ENCODE data around the gene FGF4.

Gene FGF4

GRCh38 chr11:69815973-69816372 is 40.8 kb upstream of the FGF4 start:
- Histone ChIP-seq H3K27me3 (ENCODE audit: control insufficient read depth, insufficient read depth, low read length) (peaks cover 69% of the 10 kb centered on the region), H3K36me3 (ENCODE audit: control insufficient read depth, insufficient read depth, low read length) (no peaks in the 10 kb centered on the region), H3K9me3 (ENCODE audit: control insufficient read depth, insufficient read depth, low read length) (no peaks in the 10 kb centered on the region), H3K4me3 (ENCODE audit: low read depth, low read length) (no peak overlapping the region), H3K9ac (ENCODE audit: low read depth, low read length) (no peak overlapping the region), H3K4me1 (ENCODE audit: control insufficient read depth, insufficient read depth, low read length) (no peaks in the 10 kb centered on the region)

DNA sequence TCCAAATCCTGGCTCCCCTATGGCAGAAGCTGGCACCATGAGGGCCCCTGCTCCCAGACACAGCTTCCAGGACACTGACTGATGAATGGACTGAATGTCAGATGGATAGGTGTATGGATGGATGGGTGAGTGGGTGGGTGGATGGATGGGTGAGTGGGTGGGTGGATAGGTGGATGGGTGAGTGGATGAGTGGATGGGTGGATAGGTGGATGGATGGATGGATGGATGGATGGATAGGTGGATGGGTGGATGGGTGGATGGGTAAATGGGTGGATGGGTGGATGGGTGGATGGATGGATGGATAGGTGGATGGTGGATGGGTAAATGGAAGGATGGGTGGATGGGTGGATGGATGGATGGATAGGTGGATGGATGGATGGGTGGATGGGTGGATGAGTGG is 39.8 kb upstream of the FGF4 start:
- Histone ChIP-seq H3K9me3 (ENCODE audit: control insufficient read depth, insufficient read depth, low read length) (no peaks in the 10 kb centered on the region), H3K36me3 (ENCODE audit: control insufficient read depth, insufficient read depth, low read length) (no peaks in the 10 kb centered on the region), H3K4me3 (ENCODE audit: low read depth, low read length) (no peak overlapping the region), H3K9ac (ENCODE audit: low read depth, low read length) (no peak overlapping the region), H3K4me1 (ENCODE audit: control insufficient read depth, insufficient read depth, low read length) (no peaks in the 10 kb centered on the region), H3K27me3 (ENCODE audit: control insufficient read depth, insufficient read depth, low read length) (peaks cover 59% of the 10 kb centered on the region)

DNA sequence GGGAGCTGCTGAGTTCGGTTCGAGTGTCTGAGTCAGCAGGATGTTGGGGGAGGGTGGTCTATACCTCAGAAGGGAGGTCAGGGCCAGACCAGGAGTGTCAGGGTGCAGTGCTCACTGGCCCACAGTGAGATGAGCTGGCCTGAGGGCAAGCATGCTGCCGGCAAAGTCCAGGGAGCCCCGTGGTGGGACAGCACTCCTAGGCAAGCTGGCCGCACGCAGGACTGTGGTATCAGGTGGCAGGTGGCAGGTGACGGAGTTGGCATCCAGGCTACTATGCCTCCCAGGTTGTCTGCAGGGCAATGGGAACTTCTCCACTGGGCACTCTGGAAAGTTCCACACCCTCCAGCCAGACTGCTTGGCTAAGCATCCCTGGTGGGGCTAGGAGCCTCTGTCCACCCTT is 39.3 kb upstream of the FGF4 start:
- Histone ChIP-seq H3K9ac (ENCODE audit: low read depth, low read length) (no peak overlapping the region), H3K36me3 (ENCODE audit: control insufficient read depth, insufficient read depth, low read length) (no peaks in the 10 kb centered on the region), H3K4me3 (ENCODE audit: low read depth, low read length) (no peak overlapping the region), H3K4me1 (ENCODE audit: control insufficient read depth, insufficient read depth, low read length) (no peaks in the 10 kb centered on the region), H3K9me3 (ENCODE audit: control insufficient read depth, insufficient read depth, low read length) (no peaks in the 10 kb centered on the region), H3K27me3 (ENCODE audit: control insufficient read depth, insufficient read depth, low read length) (peaks cover 56% of the 10 kb centered on the region)

- Histone ChIP-seq H3K27me3 (ENCODE audit: control insufficient read depth, insufficient read depth, low read length) (peaks cover 55% of the 10 kb centered on the region), H3K9me3 (ENCODE audit: control insufficient read depth, insufficient read depth, low read length) (no peaks in the 10 kb centered on the region), H3K9ac (ENCODE audit: low read depth, low read length) (no peak overlapping the region), H3K4me1 (ENCODE audit: control insufficient read depth, insufficient read depth, low read length) (no peaks in the 10 kb centered on the region), H3K4me3 (ENCODE audit: low read depth, low read length) (no peak overlapping the region), H3K36me3 (ENCODE audit: control insufficient read depth, insufficient read depth, low read length) (no peaks in the 10 kb centered on the region)
These were observed 38.7 kb upstream of the FGF4 start for GRCh38 chr11:69813839-69814238.

- H3K9ac ChIP-seq (ENCODE audit: low read depth, low read length): no peak overlapping the region
- H3K27me3 ChIP-seq (ENCODE audit: control insufficient read depth, insufficient read depth, low read length): peaks cover 53% of the 10 kb centered on the region
- no peaks in the 10 kb centered on the region for H3K9me3 ChIP-seq (ENCODE audit: control insufficient read depth, insufficient read depth, low read length)
- H3K4me1 ChIP-seq (ENCODE audit: control insufficient read depth, insufficient read depth, low read length): peaks cover 2% of the 10 kb centered on the region
- no peaks in the 10 kb centered on the region for H3K36me3 ChIP-seq (ENCODE audit: control insufficient read depth, insufficient read depth, low read length)
- H3K4me3 ChIP-seq (ENCODE audit: low read depth, low read length): no peak overlapping the region
These were observed 37.8 kb upstream of the FGF4 start for GRCh38 chr11:69812946-69813345.

DNA sequence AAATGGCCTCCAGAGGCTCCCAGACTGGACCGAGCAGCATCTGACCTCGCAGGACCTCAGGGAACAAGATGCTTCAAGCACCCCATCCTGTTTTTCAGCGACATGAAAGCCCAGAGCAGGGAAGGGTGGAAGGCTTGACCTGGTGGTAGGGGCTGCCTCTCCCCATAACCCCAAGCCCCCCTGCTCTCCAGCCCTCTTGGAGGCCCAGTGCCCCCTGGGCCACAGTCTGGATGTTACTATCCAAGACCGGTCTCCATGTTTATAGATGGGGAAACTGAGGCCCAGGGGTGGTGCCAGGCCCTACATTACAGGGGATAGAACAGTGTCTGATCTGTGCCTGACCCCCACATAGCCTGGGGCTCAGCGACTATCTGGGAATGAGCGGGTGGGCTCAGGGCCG is 37.1 kb upstream of the FGF4 start:
- Histone ChIP-seq H3K27me3 (ENCODE audit: control insufficient read depth, insufficient read depth, low read length) (peaks cover 46% of the 10 kb centered on the region), H3K36me3 (ENCODE audit: control insufficient read depth, insufficient read depth, low read length) (no peaks in the 10 kb centered on the region), H3K9me3 (ENCODE audit: control insufficient read depth, insufficient read depth, low read length) (no peaks in the 10 kb centered on the region), H3K4me1 (ENCODE audit: control insufficient read depth, insufficient read depth, low read length) (peaks cover 2% of the 10 kb centered on the region), H3K9ac (ENCODE audit: low read depth, low read length) (no peak overlapping the region), H3K4me3 (ENCODE audit: low read depth, low read length) (no peak overlapping the region)

- Histone ChIP-seq H3K4me1 (ENCODE audit: control insufficient read depth, insufficient read depth, low read length) (peaks cover 2% of the 10 kb centered on the region), H3K9me3 (ENCODE audit: control insufficient read depth, insufficient read depth, low read length) (no peaks in the 10 kb centered on the region), H3K27me3 (ENCODE audit: control insufficient read depth, insufficient read depth, low read length) (peaks cover 38% of the 10 kb centered on the region), H3K36me3 (ENCODE audit: control insufficient read depth, insufficient read depth, low read length) (no peaks in the 10 kb centered on the region), H3K9ac (ENCODE audit: low read depth, low read length) (no peak overlapping the region), H3K4me3 (ENCODE audit: low read depth, low read length) (no peak overlapping the region)
These were observed 36.3 kb upstream of the FGF4 start for GRCh38 chr11:69811431-69811830.

GRCh38 chr11:69810289-69811118 is 35.4 kb upstream of the FGF4 start:
- Histone ChIP-seq H3K27me3 (ENCODE audit: control insufficient read depth, insufficient read depth, low read length) (peaks cover 29% of the 10 kb centered on the region), H3K36me3 (ENCODE audit: control insufficient read depth, insufficient read depth, low read length) (no peaks in the 10 kb centered on the region), H3K4me3 (ENCODE audit: low read depth, low read length) (no peak overlapping the region), H3K9ac (ENCODE audit: low read depth, low read length) (no peak overlapping the region), H3K4me1 (ENCODE audit: control insufficient read depth, insufficient read depth, low read length) (peaks cover 2% of the 10 kb centered on the region), H3K9me3 (ENCODE audit: control insufficient read depth, insufficient read depth, low read length) (no peaks in the 10 kb centered on the region)

DNA sequence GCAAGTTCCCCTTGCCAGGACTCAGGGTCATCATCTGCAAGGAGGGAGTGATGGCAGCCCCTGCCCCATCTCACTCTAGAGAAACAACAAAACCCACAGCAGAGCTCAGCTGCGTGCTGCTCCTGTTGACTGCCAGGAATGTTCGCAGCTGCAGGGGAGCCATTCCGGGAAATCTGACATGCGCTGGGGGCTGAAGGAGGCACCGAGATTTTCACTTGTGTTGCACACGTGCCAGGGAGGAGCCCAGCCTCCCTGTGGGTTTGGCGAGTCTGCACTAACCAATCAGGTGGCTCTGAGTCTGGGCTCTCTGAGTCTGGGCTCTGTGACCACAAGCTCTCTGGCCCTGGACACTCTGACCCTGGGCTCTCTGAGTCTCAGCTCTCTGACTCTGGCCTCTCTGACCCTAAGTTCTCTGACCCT is 33.5 kb upstream of the FGF4 start:
- peaks cover 2% of the 10 kb centered on the region for H3K4me1 ChIP-seq (ENCODE audit: control insufficient read depth, insufficient read depth, low read length)
- peaks cover 12% of the 10 kb centered on the region for H3K27me3 ChIP-seq (ENCODE audit: control insufficient read depth, insufficient read depth, low read length)
- no peaks in the 10 kb centered on the region for H3K36me3 ChIP-seq (ENCODE audit: control insufficient read depth, insufficient read depth, low read length)
- H3K9me3 ChIP-seq (ENCODE audit: control insufficient read depth, insufficient read depth, low read length): no peaks in the 10 kb centered on the region
- no peak overlapping the region for H3K9ac ChIP-seq (ENCODE audit: low read depth, low read length)
- no peak overlapping the region for H3K4me3 ChIP-seq (ENCODE audit: low read depth, low read length)

GRCh38 chr11:69807106-69807815 is 32.1 kb upstream of the FGF4 start:
- H3K4me1 ChIP-seq (ENCODE audit: control insufficient read depth, insufficient read depth, low read length): peaks cover 2% of the 10 kb centered on the region
- H3K9ac ChIP-seq (ENCODE audit: low read depth, low read length): no peak overlapping the region
- peaks cover 12% of the 10 kb centered on the region for H3K27me3 ChIP-seq (ENCODE audit: control insufficient read depth, insufficient read depth, low read length)
- no peaks in the 10 kb centered on the region for H3K9me3 ChIP-seq (ENCODE audit: control insufficient read depth, insufficient read depth, low read length)
- no peaks in the 10 kb centered on the region for H3K36me3 ChIP-seq (ENCODE audit: control insufficient read depth, insufficient read depth, low read length)
- no peak overlapping the region for H3K4me3 ChIP-seq (ENCODE audit: low read depth, low read length)

DNA sequence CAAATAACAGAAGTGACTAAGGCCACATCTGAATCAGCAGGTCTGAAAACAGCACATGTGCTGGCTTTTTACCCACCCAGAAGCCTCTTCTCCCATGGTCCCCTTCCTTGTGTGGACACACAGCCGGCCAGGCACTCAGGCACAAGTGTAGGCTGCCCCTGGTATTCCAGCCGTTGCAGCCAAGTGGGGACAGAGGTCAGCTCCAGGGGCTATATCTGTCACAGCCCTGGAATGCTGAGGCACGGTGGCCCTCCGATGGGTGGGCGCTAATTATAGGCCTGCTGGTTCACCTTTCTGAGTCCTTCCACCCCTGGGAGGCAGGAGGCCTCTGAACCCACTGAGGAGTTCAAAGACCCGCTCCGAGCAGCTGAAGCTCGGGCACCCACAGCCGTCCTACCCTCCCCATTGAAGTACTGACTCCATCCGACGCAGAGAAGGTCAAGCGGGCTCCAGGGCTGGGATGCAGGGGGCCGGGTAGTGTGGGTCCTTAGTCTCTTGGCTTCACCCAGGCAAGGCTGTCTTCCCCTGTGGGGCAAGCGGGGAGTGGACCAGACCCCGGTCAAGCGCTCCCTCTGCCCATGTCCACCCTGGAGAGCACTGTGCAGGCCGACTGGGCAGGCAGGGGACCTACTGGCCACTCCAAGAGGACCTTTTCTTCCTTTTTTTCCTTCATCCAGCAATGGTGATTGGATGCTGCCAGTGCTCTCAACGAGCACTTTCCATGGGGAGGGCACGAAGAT is 29.8 kb upstream of the FGF4 start:
- H3K9me3 ChIP-seq (ENCODE audit: control insufficient read depth, insufficient read depth, low read length): no peaks in the 10 kb centered on the region
- peaks cover 9% of the 10 kb centered on the region for H3K27me3 ChIP-seq (ENCODE audit: control insufficient read depth, insufficient read depth, low read length)
- H3K4me1 ChIP-seq (ENCODE audit: control insufficient read depth, insufficient read depth, low read length): peaks cover 2% of the 10 kb centered on the region
- H3K9ac ChIP-seq (ENCODE audit: low read depth, low read length): no peak overlapping the region
- no peaks in the 10 kb centered on the region for H3K36me3 ChIP-seq (ENCODE audit: control insufficient read depth, insufficient read depth, low read length)
- no peak overlapping the region for H3K4me3 ChIP-seq (ENCODE audit: low read depth, low read length)

All from iPS-15b (cell line).